K562 treated with DMSO at 1 percent for 24 hours (cell line): ENCODE data around the gene HSPA6. TPM values are rescaled to one million over a fixed set of nuclear protein-coding genes. Genes with fewer than 3 reads are reported as not detected.

Experiments
- total RNA-seq: library from RNA; unstranded; fragments of 300-600 nt; gene quantifications from 2 replicates; pipeline ENCODE4 v1.2.3, GENCODE V29; 2022; ENCODE audit warnings: low read depth; ENCODE audit not compliant: insufficient read depth

Gene HSPA6
- total RNA-seq, result 14.7 and 19.0 TPM in 2 replicates

DNA sequence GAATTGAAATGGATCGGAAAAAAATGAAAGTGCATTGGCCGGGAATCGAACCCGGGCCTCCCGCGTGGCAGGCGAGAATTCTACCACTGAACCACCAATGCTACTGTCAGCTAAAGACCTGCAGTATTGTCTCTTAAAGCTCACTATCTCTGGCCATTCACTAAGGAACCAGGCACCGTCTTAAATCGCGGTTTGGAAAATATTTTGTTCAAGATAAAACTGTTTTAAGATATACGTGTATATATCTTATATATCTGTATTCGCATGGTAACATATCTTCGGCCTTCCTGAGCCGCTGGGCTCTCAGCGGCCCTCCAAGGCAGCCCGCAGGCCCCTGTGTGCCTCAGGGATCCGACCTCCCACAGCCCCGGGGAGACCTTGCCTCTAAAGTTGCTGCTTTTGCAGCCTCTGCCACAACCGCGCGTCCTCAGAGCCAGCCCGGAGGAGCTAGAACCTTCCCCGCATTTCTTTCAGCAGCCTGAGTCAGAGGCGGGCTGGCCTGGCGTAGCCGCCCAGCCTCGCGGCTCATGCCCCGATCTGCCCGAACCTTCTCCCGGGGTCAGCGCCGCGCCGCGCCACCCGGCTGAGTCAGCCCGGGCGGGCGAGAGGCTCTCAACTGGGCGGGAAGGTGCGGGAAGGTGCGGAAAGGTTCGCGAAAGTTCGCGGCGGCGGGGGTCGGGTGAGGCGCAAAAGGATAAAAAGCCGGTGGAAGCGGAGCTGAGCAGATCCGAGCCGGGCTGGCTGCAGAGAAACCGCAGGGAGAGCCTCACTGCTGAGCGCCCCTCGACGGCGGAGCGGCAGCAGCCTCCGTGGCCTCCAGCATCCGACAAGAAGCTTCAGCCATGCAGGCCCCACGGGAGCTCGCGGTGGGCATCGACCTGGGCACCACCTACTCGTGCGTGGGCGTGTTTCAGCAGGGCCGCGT, at the start of gene HSPA6:
HSPA6 (plus strand) TSS at position 724 of the 925 bp plus-strand sequence; CDS start at position 843, 119 bp downstream.

DNA sequence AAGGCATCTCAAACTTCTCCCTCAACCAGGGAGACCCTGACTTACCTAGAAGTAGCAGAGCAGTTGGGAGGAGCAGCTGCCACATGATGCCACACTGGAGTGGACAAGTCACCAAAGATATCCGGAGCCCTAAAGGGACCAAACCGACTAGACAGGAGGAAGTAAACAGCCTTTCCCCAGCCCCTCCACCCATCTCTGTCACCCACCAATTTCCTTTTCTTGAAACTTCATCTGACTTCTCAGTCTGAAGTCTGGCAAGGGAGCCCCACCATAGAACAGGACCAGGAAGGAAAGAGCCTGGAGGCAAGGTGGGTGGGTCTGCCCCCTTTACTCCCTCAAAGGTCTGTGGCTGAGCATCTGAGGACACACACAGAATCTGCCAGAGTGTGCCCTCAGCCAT, 25.3 kb downstream of the HSPA6 start, which contains the start of gene FCGR3A:
FCGR3A (minus strand) TSS at position 167 of the 400 bp plus-strand sequence; CDS start at position 85, 82 bp downstream.

Other genes starting within 250 kb of the HSPA6 start
- gene MPZ, start 214.6 kb upstream of the HSPA6 start, total RNA-seq, result 6.4 and 6.8 TPM in 2 replicates
- 132 and 172 TPM in 2 replicates for gene SDHC, start 210.2 kb upstream of the HSPA6 start, total RNA-seq
- not detected in 2 replicates for gene CFAP126, start 156.7 kb upstream of the HSPA6 start, total RNA-seq
- gene FCGR2A, start 19.1 kb upstream of the HSPA6 start, total RNA-seq, result 92.8 and 94.7 TPM in 2 replicates
- gene FCGR3A, start 25.3 kb downstream of the HSPA6 start, total RNA-seq, result not detected in 2 replicates
- 0.34 TPM in 1 of 2 replicates, not detected in the other for gene FCGR3B, start 106.6 kb downstream of the HSPA6 start, total RNA-seq
- gene FCGR2B, start 138.6 kb downstream of the HSPA6 start, total RNA-seq, result 7.8 and 11.0 TPM in 2 replicates
- 12.0 and 14.9 TPM in 2 replicates for gene FCRLA, start 182.7 kb downstream of the HSPA6 start, total RNA-seq
- gene FCRLB, start 197.0 kb downstream of the HSPA6 start, total RNA-seq, result 3.3 and 4.0 TPM in 2 replicates
- 36.1 and 41.6 TPM in 2 replicates for gene DUSP12, start 225.2 kb downstream of the HSPA6 start, total RNA-seq
- gene ATF6, start 241.8 kb downstream of the HSPA6 start, total RNA-seq, result 15.7 and 17.3 TPM in 2 replicates